Activated CD8-positive, alpha-beta memory T cell treated with anti-CD3 and anti-CD28 coated beads, Interleukin-2, amount 10 ng/mL, durations not matched to agents 7 days and 5 days (primary cell): ENCODE results near the gene LRRC28. TPM values are rescaled to one million over a fixed set of nuclear protein-coding genes. Genes with fewer than 3 reads are reported as not detected.
A peak's percentile ranks its signal among the peaks of the same experiment; 100 is the strongest.

Source experiments
- ATAC-seq: fragments of 150-1000 bp; cut with Tn5 transposase; one replicate; pipeline ENCODE4 v1.10.0; 2021; ENCODE audit warnings: moderate library complexity
- CTCF ChIA-PET: fragments of 350-600 bp; sonication (Branson Sonifier 250); formaldehyde crosslinking; loops from one replicate; lab custom pipeline; 2021; ENCODE audit warnings: antibody characterized with exemption; lab: Charles Lee
- DNase-seq: peaks from one replicate; pipeline ENCODE4 v3.0.0-alpha.2; 2020
- H3K27ac Mint-ChIP-seq: one replicate; pipeline ENCODE4 v1.8.0; 2021; ENCODE audit warnings: mild to moderate bottlenecking, mixed read lengths
- H3K27me3 Mint-ChIP-seq: one replicate; pipeline ENCODE4 v1.8.0; 2021; ENCODE audit warnings: mixed read lengths
- H3K36me3 Mint-ChIP-seq: one replicate; pipeline ENCODE4 v1.8.0; 2021; ENCODE audit warnings: mild to moderate bottlenecking, mixed read lengths
- H3K4me1 Mint-ChIP-seq: one replicate; pipeline ENCODE4 v1.8.0; 2021; ENCODE audit warnings: mixed read lengths
- H3K4me3 Mint-ChIP-seq: one replicate; pipeline ENCODE4 v1.8.0; 2021; ENCODE audit warnings: mild to moderate bottlenecking, moderate library complexity, mixed read lengths
- H3K9me3 Mint-ChIP-seq: one replicate; pipeline ENCODE4 v1.8.0; 2022; ENCODE audit warnings: low read depth, mixed read lengths
- total RNA-seq, 2 experiments: library from RNA; stranded (reverse); gene quantifications; one replicate each; pipeline ENCODE4 v1.2.3, GENCODE V29; 2021

The LRRC28 gene
- total RNA-seq, 2 experiments from 2014 or later, result 21.2 to 21.7 TPM

GRCh38 chr15:99404454-99404853 lies 153.2 kb downstream of the LRRC28 start:
- no peaks in the 10 kb centered on the region for H3K27me3 Mint-ChIP-seq
- H3K4me1 Mint-ChIP-seq, result peaks cover 5% of the 10 kb centered on the region
- DNase-seq, result peak; percentile 36
- no peak overlapping the region for H3K27ac Mint-ChIP-seq
- H3K4me3 Mint-ChIP-seq, result no peak overlapping the region
- no peak for ATAC-seq
- no peaks in the 10 kb centered on the region for H3K36me3 Mint-ChIP-seq
- CTCF ChIA-PET, result no interaction called here
- no peaks in the 10 kb centered on the region for H3K9me3 Mint-ChIP-seq

- DNase-seq (peak; percentile 28), ATAC-seq (no peak)
- Mint-ChIP-seq H3K4me1 (peaks cover 5% of the 10 kb centered on the region), H3K36me3 (no peaks in the 10 kb centered on the region), H3K4me3 (no peak overlapping the region), H3K27me3 (no peaks in the 10 kb centered on the region), H3K27ac (no peak overlapping the region), H3K9me3 (no peaks in the 10 kb centered on the region)
- CTCF ChIA-PET, result no interaction called here
Measured at GRCh38 chr15:99406120-99406519, 154.8 kb downstream of the LRRC28 start.

- Mint-ChIP-seq H3K36me3 (no peaks in the 10 kb centered on the region), H3K27me3 (no peaks in the 10 kb centered on the region), H3K27ac (no peak overlapping the region), H3K4me1 (peaks cover 5% of the 10 kb centered on the region), H3K4me3 (no peak overlapping the region), H3K9me3 (no peaks in the 10 kb centered on the region)
- peak; percentile 21 for DNase-seq
- ATAC-seq, result no peak
- CTCF ChIA-PET, result interaction anchor here (0.8 kb wide), 1 partner anchor 298 kb away, joined by 3 read pairs; no protein-coding TSS in a partner anchor
Measured at GRCh38 chr15:99406716-99407487, 155.6 kb downstream of the LRRC28 start.

GRCh38 chr15:99407716-99408115 lies 156.4 kb downstream of the LRRC28 start:
- no peaks in the 10 kb centered on the region for H3K36me3 Mint-ChIP-seq
- DNase-seq, result peak; percentile 30
- no peaks in the 10 kb centered on the region for H3K27me3 Mint-ChIP-seq
- no peak for ATAC-seq
- H3K9me3 Mint-ChIP-seq, result no peaks in the 10 kb centered on the region
- H3K27ac Mint-ChIP-seq, result no peak overlapping the region
- peaks cover 5% of the 10 kb centered on the region for H3K4me1 Mint-ChIP-seq
- CTCF ChIA-PET, result interaction anchor here (0.8 kb wide), 1 partner anchor 297 kb away, joined by 3 read pairs; no protein-coding TSS in a partner anchor
- H3K4me3 Mint-ChIP-seq, result no peak overlapping the region

- ATAC-seq (no peak), DNase-seq (peak; percentile 30)
- Mint-ChIP-seq H3K27me3 (no peaks in the 10 kb centered on the region), H3K4me3 (no peak overlapping the region), H3K9me3 (no peaks in the 10 kb centered on the region), H3K4me1 (peaks cover 5% of the 10 kb centered on the region), H3K36me3 (no peaks in the 10 kb centered on the region), H3K27ac (no peak overlapping the region)
- CTCF ChIA-PET, result interaction anchor here (1.2 kb wide), 1 partner anchor 347 kb away, joined by 3 read pairs; no protein-coding TSS in a partner anchor
Measured at GRCh38 chr15:99408236-99409096, 157.2 kb downstream of the LRRC28 start.

GRCh38 chr15:99409097-99409473 lies 157.8 kb downstream of the LRRC28 start:
- peaks cover 5% of the 10 kb centered on the region for H3K4me1 Mint-ChIP-seq
- H3K27me3 Mint-ChIP-seq, result no peaks in the 10 kb centered on the region
- H3K9me3 Mint-ChIP-seq, result no peaks in the 10 kb centered on the region
- DNase-seq, result peak; percentile 37
- H3K27ac Mint-ChIP-seq, result no peak overlapping the region
- ATAC-seq, result no peak
- H3K4me3 Mint-ChIP-seq, result no peak overlapping the region
- CTCF ChIA-PET, result interaction anchor here (1.2 kb wide), 1 partner anchor 346 kb away, joined by 3 read pairs; no protein-coding TSS in a partner anchor
- no peaks in the 10 kb centered on the region for H3K36me3 Mint-ChIP-seq

- CTCF ChIA-PET, result interaction anchor here (1.2 kb wide), 1 partner anchor 346 kb away, joined by 3 read pairs; no protein-coding TSS in a partner anchor
- H3K4me3 Mint-ChIP-seq, result no peak overlapping the region
- no peak overlapping the region for H3K27ac Mint-ChIP-seq
- no peaks in the 10 kb centered on the region for H3K36me3 Mint-ChIP-seq
- no peak for ATAC-seq
- no peaks in the 10 kb centered on the region for H3K27me3 Mint-ChIP-seq
- DNase-seq, result peak; percentile 27
- no peaks in the 10 kb centered on the region for H3K9me3 Mint-ChIP-seq
- H3K4me1 Mint-ChIP-seq, result peaks cover 5% of the 10 kb centered on the region
Measured at GRCh38 chr15:99409560-99409959, 158.3 kb downstream of the LRRC28 start.

- ATAC-seq (no peak), DNase-seq (peak; percentile 14)
- Mint-ChIP-seq H3K4me1 (peaks cover 5% of the 10 kb centered on the region), H3K36me3 (no peaks in the 10 kb centered on the region), H3K27ac (no peak overlapping the region), H3K9me3 (no peaks in the 10 kb centered on the region), H3K4me3 (no peak overlapping the region), H3K27me3 (no peaks in the 10 kb centered on the region)
- CTCF ChIA-PET, result no interaction called here
Measured at GRCh38 chr15:99410477-99410876, 159.2 kb downstream of the LRRC28 start.

- Mint-ChIP-seq H3K27me3 (no peaks in the 10 kb centered on the region), H3K36me3 (no peaks in the 10 kb centered on the region), H3K4me1 (peaks cover 5% of the 10 kb centered on the region), H3K4me3 (no peak overlapping the region), H3K9me3 (no peaks in the 10 kb centered on the region), H3K27ac (no peak overlapping the region)
- no peak for ATAC-seq
- CTCF ChIA-PET, result no interaction called here
- peak; percentile 30 for DNase-seq
Measured at GRCh38 chr15:99411234-99411633, 160.0 kb downstream of the LRRC28 start.

GRCh38 chr15:99412082-99412481 lies 160.8 kb downstream of the LRRC28 start:
- Mint-ChIP-seq H3K36me3 (no peaks in the 10 kb centered on the region), H3K27me3 (no peaks in the 10 kb centered on the region), H3K9me3 (no peaks in the 10 kb centered on the region), H3K4me1 (peaks cover 5% of the 10 kb centered on the region), H3K27ac (no peak overlapping the region), H3K4me3 (no peak overlapping the region)
- CTCF ChIA-PET, result no interaction called here
- DNase-seq, result peak; percentile 29
- no peak for ATAC-seq

GRCh38 chr15:99412626-99413025 lies 161.3 kb downstream of the LRRC28 start:
- CTCF ChIA-PET, result no interaction called here
- Mint-ChIP-seq H3K4me3 (no peak overlapping the region), H3K36me3 (no peaks in the 10 kb centered on the region), H3K9me3 (no peaks in the 10 kb centered on the region), H3K27me3 (no peaks in the 10 kb centered on the region), H3K4me1 (peaks cover 3% of the 10 kb centered on the region), H3K27ac (peak overlapping the region; percentile 35)
- DNase-seq (peak; percentile 15), ATAC-seq (no peak)

GRCh38 chr15:99413955-99414754 lies 162.9 kb downstream of the LRRC28 start:
- H3K9me3 Mint-ChIP-seq, result no peaks in the 10 kb centered on the region
- no peaks in the 10 kb centered on the region for H3K4me1 Mint-ChIP-seq
- no peak overlapping the region for H3K4me3 Mint-ChIP-seq
- ATAC-seq (no peak), DNase-seq (peak; percentile 34)
- no peaks in the 10 kb centered on the region for H3K36me3 Mint-ChIP-seq
- no peak overlapping the region for H3K27ac Mint-ChIP-seq
- CTCF ChIA-PET, result no interaction called here
- peaks cover 4% of the 10 kb centered on the region for H3K27me3 Mint-ChIP-seq
